Karpas-422 (cell line): ENCODE results near the gene NPAS3. TPM values are rescaled to one million over a fixed set of nuclear protein-coding genes. Genes with fewer than 3 reads are reported as not detected.

Source experiments
- DNase-seq: peaks from one replicate; pipeline ENCODE4 v3.0.0-alpha.2; 2015
- H2AFZ ChIP-seq: fragments of 200-600 bp; sonication (generic); 2 replicates; pipeline ENCODE4 v1.6.1; 2014; ENCODE audit warnings: antibody characterized with exemption, low read length, mixed read lengths
- H3K27ac ChIP-seq: fragments of 200-600 bp; sonication (generic); 2 replicates; pipeline ENCODE4 v1.5.1; 2014; ENCODE audit warnings: mild to moderate bottlenecking, low read length, moderate library complexity
- H3K27me3 ChIP-seq: fragments of 200-600 bp; sonication (generic); 2 replicates; pipeline ENCODE4 v1.6.1; 2014; ENCODE audit warnings: low read length, mixed read lengths
- H3K36me3 ChIP-seq: fragments of 200-600 bp; sonication (generic); 2 replicates; pipeline ENCODE4 v1.6.1; 2014; ENCODE audit warnings: low read length, mixed read lengths; ENCODE audit not compliant: insufficient read depth
- H3K4me1 ChIP-seq: fragments of 200-600 bp; sonication (generic); 2 replicates; pipeline ENCODE4 v1.6.1; 2014; ENCODE audit warnings: mild to moderate bottlenecking, low read length, mixed read lengths
- H3K4me2 ChIP-seq: fragments of 200-600 bp; sonication (generic); 2 replicates; pipeline ENCODE4 v1.6.1; 2014; ENCODE audit warnings: low read length, low read depth, mild to moderate bottlenecking; ENCODE audit not compliant: poor library complexity, severe bottlenecking
- H3K4me3 ChIP-seq: fragments of 200-600 bp; sonication (generic); 2 replicates; pipeline ENCODE4 v1.5.1; 2014; ENCODE audit warnings: mild to moderate bottlenecking, antibody characterized with exemption, low read length, mixed read lengths
- H3K79me2 ChIP-seq: fragments of 200-600 bp; sonication (generic); 2 replicates; pipeline ENCODE4 v1.6.1; 2014; ENCODE audit warnings: mild to moderate bottlenecking, low read length, mixed read lengths
- H3K9ac ChIP-seq: fragments of 200-600 bp; sonication (generic); 2 replicates; pipeline ENCODE4 v1.6.0; 2014; ENCODE audit warnings: low read length
- H3K9me2 ChIP-seq: fragments of 200-600 bp; sonication (generic), shearing (Covaris generic); replicated peaks from 2 replicates; pipeline ENCODE4 v1.6.0; 2014; ENCODE audit warnings: mild to moderate bottlenecking, low read length, moderate library complexity; ENCODE audit not compliant: insufficient read depth
- H3K9me3 ChIP-seq: fragments of 300-700, 200-600 bp; sonication (generic); 2 replicates; pipeline ENCODE4 v1.6.1; 2014; ENCODE audit warnings: low read length, mixed read lengths
- H4K20me1 ChIP-seq: fragments of 200-600 bp; sonication (generic); 2 replicates; pipeline ENCODE4 v1.6.1; 2014; ENCODE audit warnings: mild to moderate bottlenecking, antibody characterized with exemption, low read length, low read depth; ENCODE audit not compliant: insufficient read depth
- total RNA-seq: library from RNA; depleted of rRNA; stranded (reverse); fragments of >200 nt; shearing (Covaris generic); gene quantifications from 2 replicates; pipeline ENCODE4 v1.2.3, GENCODE V29; 2014; ENCODE audit warnings: low replicate concordance

Gene NPAS3
- total RNA-seq, 1 experiment from 2014 or later, result 1.6 TPM

DNA sequence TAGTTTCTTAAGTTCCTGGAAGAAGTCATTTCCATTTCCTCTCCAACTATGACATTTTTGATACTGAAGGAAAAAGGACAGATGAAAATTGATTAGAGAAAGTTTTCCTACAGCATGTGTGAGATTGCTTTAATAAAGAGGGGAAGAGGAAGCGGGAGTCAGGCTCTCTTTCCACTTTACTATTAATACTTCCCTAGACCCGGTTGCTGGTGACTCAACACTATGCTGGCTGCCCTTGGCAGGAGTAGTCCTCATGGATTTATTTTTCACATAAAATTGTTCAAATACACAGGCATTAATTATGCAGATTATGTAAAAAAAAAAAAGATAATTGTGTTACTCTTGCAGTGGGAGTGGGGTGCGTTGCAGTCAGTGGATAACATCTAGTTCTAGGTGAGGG, 718.8 kb downstream of the NPAS3 start:
- Histone ChIP-seq H3K79me2 (no peaks in the 10 kb centered on the region), H3K9ac (no peak overlapping the region), H3K4me3 (no peak overlapping the region), H3K36me3 (no peaks in the 10 kb centered on the region), H3K4me1 (peaks cover 52% of the 10 kb centered on the region), H3K4me2 (no peak overlapping the region), H3K9me2 (no peaks in the 10 kb centered on the region), H2AFZ (no peak overlapping the region), H3K27me3 (no peaks in the 10 kb centered on the region), H3K27ac (no peak overlapping the region), H3K9me3 (no peaks in the 10 kb centered on the region), H4K20me1 (no peaks in the 10 kb centered on the region)
- DNase-seq, result no peak

DNA sequence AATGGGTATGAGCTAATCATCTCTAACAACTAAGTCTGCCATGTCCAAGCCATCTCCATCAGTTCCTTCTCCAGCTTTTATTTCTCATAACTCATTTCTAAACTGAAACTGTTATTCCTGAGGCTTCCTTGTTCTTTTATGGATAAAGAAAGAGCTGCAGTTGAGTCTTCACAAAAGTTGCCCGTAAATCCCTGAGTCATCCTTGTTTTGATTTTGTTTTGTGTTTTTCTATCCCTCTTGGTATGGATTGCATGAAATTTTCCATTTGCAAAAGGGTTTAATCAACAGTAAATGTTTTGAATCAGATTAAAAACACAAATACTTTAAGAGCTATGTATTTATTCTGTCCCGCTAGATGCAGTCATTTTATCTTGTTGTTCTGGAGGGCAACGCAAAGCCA, 721.6 kb downstream of the NPAS3 start:
- H3K9ac ChIP-seq, result no peak overlapping the region
- H3K9me3 ChIP-seq, result no peaks in the 10 kb centered on the region
- H3K79me2 ChIP-seq, result no peaks in the 10 kb centered on the region

DNA sequence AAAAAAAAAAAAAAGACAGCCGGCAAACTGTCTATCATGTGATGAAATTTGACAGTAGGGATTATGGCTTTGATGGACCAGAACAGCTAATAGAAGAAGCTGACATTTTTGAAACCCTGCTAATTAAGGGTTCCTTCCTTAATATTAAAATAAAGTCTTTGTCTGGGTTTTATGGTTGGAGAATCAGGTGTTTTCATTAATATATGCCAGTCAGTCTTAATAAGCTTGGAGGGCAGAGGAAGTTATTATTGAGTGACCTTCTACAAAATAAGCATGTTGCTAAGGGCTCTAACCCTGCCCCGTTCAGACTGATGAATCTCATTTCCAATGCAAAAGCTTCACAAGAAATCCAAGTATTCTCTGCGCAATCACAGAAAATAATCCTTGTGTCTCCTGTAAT, 722.4 kb downstream of the NPAS3 start:
- peaks cover 45% of the 10 kb centered on the region for H3K4me1 ChIP-seq
- H3K9me2 ChIP-seq, result no peaks in the 10 kb centered on the region
- H3K27me3 ChIP-seq, result no peaks in the 10 kb centered on the region
- H3K9ac ChIP-seq, result no peak overlapping the region
- no peak overlapping the region for H2AFZ ChIP-seq
- peak overlapping the region; percentile 64 for H3K4me2 ChIP-seq
- H3K36me3 ChIP-seq, result no peaks in the 10 kb centered on the region
- H3K79me2 ChIP-seq, result no peaks in the 10 kb centered on the region
- no peaks in the 10 kb centered on the region for H4K20me1 ChIP-seq
- peak overlapping the region; percentile 76 for H3K27ac ChIP-seq
- DNase-seq, result peak; percentile 95
- no peaks in the 10 kb centered on the region for H3K9me3 ChIP-seq
- 0 out of 2 replicates have a peak overlapping the region, but pooled peaks have one; percentile 27 for H3K4me3 ChIP-seq

More for the DNA sequence above, 721.6 kb downstream of the NPAS3 start:
- Histone ChIP-seq H3K4me1 (peaks cover 45% of the 10 kb centered on the region), H4K20me1 (no peaks in the 10 kb centered on the region), H3K9me2 (no peaks in the 10 kb centered on the region), H3K27ac (no peak overlapping the region), H3K36me3 (no peaks in the 10 kb centered on the region), H3K4me2 (peak overlapping the region; percentile 64), H2AFZ (no peak overlapping the region), H3K27me3 (no peaks in the 10 kb centered on the region), H3K4me3 (0 out of 2 replicates have a peak overlapping the region, but pooled peaks have one; percentile 27)
- no peak for DNase-seq

DNA sequence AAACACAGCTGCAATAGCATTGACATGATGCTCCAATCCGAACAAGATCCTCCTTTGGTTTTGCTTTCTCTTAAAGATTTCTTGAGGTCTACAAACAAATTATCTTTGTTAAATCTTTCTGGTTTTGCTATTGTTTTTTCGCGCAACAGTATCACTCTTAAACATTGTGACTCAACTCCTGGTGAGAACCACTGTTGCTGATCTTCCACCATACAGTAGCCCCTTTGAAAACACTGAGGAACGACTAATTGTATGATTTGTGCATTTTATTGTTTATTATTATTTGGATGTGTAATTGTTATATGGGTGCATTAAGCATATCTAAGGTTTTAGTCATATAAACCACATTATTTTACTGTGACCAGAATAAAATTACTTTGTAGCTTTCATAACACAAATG, 729.4 kb downstream of the NPAS3 start:
- H3K36me3 ChIP-seq, result no peaks in the 10 kb centered on the region
- no peak overlapping the region for H2AFZ ChIP-seq
- H4K20me1 ChIP-seq, result no peaks in the 10 kb centered on the region
- no peaks in the 10 kb centered on the region for H3K79me2 ChIP-seq
- H3K9me2 ChIP-seq, result no peaks in the 10 kb centered on the region
- no peaks in the 10 kb centered on the region for H3K27me3 ChIP-seq
- H3K4me1 ChIP-seq, result peaks cover 29% of the 10 kb centered on the region
- H3K4me2 ChIP-seq, result no peak overlapping the region
- DNase-seq, result no peak
- H3K4me3 ChIP-seq, result no peak overlapping the region
- no peak overlapping the region for H3K9ac ChIP-seq
- H3K9me3 ChIP-seq, result no peaks in the 10 kb centered on the region
- no peak overlapping the region for H3K27ac ChIP-seq

DNA sequence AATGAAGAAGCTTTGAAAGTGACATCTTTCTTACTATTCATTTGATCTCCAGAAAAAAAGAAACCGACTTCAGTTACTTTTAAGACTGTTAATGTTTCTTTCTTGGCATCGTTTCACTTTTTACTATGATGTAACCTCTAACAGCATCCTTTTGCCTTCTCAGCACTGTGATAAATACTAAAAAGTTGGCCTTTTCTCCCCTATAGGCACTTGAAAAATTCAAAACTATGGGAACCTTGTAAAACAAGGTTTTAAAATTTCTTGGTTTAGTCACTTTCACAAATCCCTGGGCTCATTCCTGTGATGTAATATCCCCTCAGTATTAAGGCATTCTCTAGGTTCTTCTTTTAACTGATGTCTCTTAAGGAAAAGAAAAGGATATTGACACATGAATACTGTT, 730.4 kb downstream of the NPAS3 start:
- no peaks in the 10 kb centered on the region for H3K27me3 ChIP-seq
- peaks cover 40% of the 10 kb centered on the region for H3K4me1 ChIP-seq
- H3K9me2 ChIP-seq, result no peaks in the 10 kb centered on the region
- H3K4me3 ChIP-seq, result no peak overlapping the region
- H4K20me1 ChIP-seq, result no peaks in the 10 kb centered on the region
- DNase-seq, result no peak
- peak overlapping the region; percentile 38 for H2AFZ ChIP-seq
- H3K9me3 ChIP-seq, result no peaks in the 10 kb centered on the region
- H3K4me2 ChIP-seq, result no peak overlapping the region
- H3K27ac ChIP-seq, result no peak overlapping the region
- no peaks in the 10 kb centered on the region for H3K36me3 ChIP-seq
- no peak overlapping the region for H3K9ac ChIP-seq
- H3K79me2 ChIP-seq, result no peaks in the 10 kb centered on the region

DNA sequence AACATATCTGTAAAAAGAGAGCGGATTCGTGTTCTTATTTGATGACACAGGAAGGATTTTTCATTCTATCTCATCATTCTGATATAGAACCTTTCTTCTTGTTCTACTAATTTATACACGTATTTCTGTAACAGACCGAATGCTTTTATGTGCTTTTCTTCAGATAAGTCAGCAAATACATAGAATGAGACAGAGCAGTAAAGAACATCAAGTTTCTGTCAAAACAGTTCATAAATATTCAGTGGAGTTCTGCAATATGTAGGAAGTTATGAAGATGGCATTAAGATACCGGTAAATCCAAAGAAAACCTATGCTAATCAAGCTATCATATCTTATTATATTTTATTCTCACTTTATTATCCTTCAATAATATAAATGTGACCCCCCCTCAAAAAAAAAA, 731.6 kb downstream of the NPAS3 start:
- no peak overlapping the region for H3K9ac ChIP-seq
- no peak overlapping the region for H3K4me3 ChIP-seq
- H3K79me2 ChIP-seq, result no peaks in the 10 kb centered on the region
- H3K27ac ChIP-seq, result no peak overlapping the region
- no peak overlapping the region for H2AFZ ChIP-seq
- no peaks in the 10 kb centered on the region for H3K9me3 ChIP-seq
- H3K9me2 ChIP-seq, result no peaks in the 10 kb centered on the region
- no peaks in the 10 kb centered on the region for H3K36me3 ChIP-seq
- H4K20me1 ChIP-seq, result no peaks in the 10 kb centered on the region
- H3K4me2 ChIP-seq, result no peak overlapping the region
- no peak for DNase-seq
- H3K27me3 ChIP-seq, result no peaks in the 10 kb centered on the region
- peaks cover 51% of the 10 kb centered on the region for H3K4me1 ChIP-seq

DNA sequence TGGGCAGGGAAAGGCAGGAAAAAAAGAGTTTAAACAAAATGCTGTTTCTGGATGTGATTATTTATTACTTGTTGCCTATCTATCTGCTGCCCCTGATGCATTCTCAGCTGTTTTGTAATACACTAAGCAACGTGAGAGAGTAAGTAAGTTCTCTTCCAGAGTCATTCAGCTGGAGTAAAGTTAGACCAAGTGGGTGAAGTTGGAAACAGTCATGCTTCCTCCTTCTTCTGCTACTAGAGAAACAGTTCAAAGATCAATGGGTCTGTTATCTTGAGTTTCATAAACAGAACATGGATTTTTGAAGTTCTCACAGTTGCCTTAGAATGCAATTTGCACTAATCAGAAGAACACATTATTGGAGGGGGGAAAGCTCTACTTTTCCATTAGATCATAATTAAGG, 732.9 kb downstream of the NPAS3 start:
- no peak overlapping the region for H3K9ac ChIP-seq
- no peak for DNase-seq
- H3K27ac ChIP-seq, result no peak overlapping the region
- H3K79me2 ChIP-seq, result no peaks in the 10 kb centered on the region
- H3K4me1 ChIP-seq, result peaks cover 64% of the 10 kb centered on the region
- no peak overlapping the region for H3K4me3 ChIP-seq
- no peak overlapping the region for H3K4me2 ChIP-seq
- no peak overlapping the region for H2AFZ ChIP-seq
- H3K36me3 ChIP-seq, result no peaks in the 10 kb centered on the region
- no peaks in the 10 kb centered on the region for H3K27me3 ChIP-seq
- H4K20me1 ChIP-seq, result no peaks in the 10 kb centered on the region
- no peaks in the 10 kb centered on the region for H3K9me3 ChIP-seq
- no peaks in the 10 kb centered on the region for H3K9me2 ChIP-seq

DNA sequence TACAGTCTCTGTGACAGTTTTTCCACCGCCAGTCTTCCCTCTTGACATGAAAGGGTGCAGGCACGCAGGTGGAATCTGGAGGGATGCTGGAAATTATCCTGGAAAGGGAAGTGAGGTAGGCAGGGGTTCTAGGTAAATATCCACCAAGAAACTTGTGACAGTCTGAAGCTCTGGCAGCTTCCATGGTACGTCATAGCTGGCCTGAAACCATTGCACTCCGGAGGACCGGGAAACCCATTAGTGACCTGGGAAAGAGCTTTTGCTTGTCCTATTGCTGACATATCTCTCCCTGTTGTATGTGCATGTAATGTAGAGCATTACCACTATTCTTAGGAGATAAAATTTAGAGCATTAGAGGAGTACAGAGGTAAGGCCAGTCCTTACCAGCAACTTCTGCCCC, 736.2 kb downstream of the NPAS3 start:
- Histone ChIP-seq H3K9me2 (no peaks in the 10 kb centered on the region), H3K79me2 (no peaks in the 10 kb centered on the region), H3K9ac (peak overlapping the region; percentile 67), H2AFZ (peak overlapping the region; percentile 85; the same call in 1 of the 2 replicates), H3K4me2 (peak overlapping the region; percentile 67), H3K36me3 (no peaks in the 10 kb centered on the region), H3K27ac (peak overlapping the region; percentile 87), H3K27me3 (no peaks in the 10 kb centered on the region), H3K9me3 (no peaks in the 10 kb centered on the region), H3K4me1 (peaks cover 90% of the 10 kb centered on the region), H3K4me3 (no peak overlapping the region), H4K20me1 (no peaks in the 10 kb centered on the region)
- no peak for DNase-seq
